H1 (cell line): ENCODE measurements around the gene CEP104. TPM values are rescaled to one million over a fixed set of nuclear protein-coding genes. Genes with fewer than 3 reads are reported as not detected.

Experiments
- CTCF ChIA-PET: fragments of 300-600 bp; sonication (Branson Sonifier 250); formaldehyde crosslinking; loops from one replicate; lab custom pipeline; 2021; ENCODE audit not compliant: partially characterized antibody; lab: Charles Lee
- POLR2A ChIA-PET: fragments of 300-600 bp; sonication (Branson Sonifier 250); formaldehyde crosslinking; loops from one replicate; lab custom pipeline; 2021; ENCODE audit warnings: inconsistent platforms; ENCODE audit not compliant: partially characterized antibody; lab: Charles Lee
- DNase-seq, 2 experiments: peaks; one replicate each; pipeline versions ENCODE4 v3.0.0 to v3.0.0-alpha.2; 2010 to 2022; ENCODE audit warnings: low spot score in 2 of 2, low read depth in 1 of 2, mixed read lengths in 1 of 2
- FAIRE-seq: peaks from 2 replicates; lab custom pipeline; 2011; peaks lifted over from hg19 to GRCh38; lab: Jason Lieb, UNC
- H2AFZ ChIP-seq: 2 replicates; pipeline ENCODE4 v1.8.1; 2012; ENCODE audit warnings: low read length, inconsistent platforms
- H2AK5ac ChIP-seq: 2 replicates; pipeline ENCODE4 v1.6.1; 2013; ENCODE audit warnings: low read depth, low read length
- H2BK120ac ChIP-seq: replicated peaks from 2 replicates; pipeline ENCODE3; 2013; ENCODE audit warnings: low read depth, low read length, inconsistent platforms
- H2BK12ac ChIP-seq: 2 replicates; pipeline ENCODE4 v1.6.1; 2013; ENCODE audit warnings: low read depth, low read length
- H2BK15ac ChIP-seq: 2 replicates; pipeline ENCODE4 v1.6.1; 2013; ENCODE audit warnings: low read length
- H2BK20ac ChIP-seq: 2 replicates; pipeline ENCODE4 v1.6.1; 2013; ENCODE audit warnings: low read length
- H2BK5ac ChIP-seq: 2 replicates; pipeline ENCODE4 v1.6.1; 2013; ENCODE audit warnings: low read depth, low read length
- H3K14ac ChIP-seq: 2 replicates; pipeline ENCODE4 v1.6.1; 2013; ENCODE audit warnings: inconsistent platforms; ENCODE audit not compliant: insufficient read length
- H3K18ac ChIP-seq: 2 replicates; pipeline ENCODE4 v1.6.1; 2013; ENCODE audit warnings: low read length; ENCODE audit errors: extremely low read depth
- H3K23ac ChIP-seq: 2 replicates; pipeline ENCODE4 v1.6.1; 2013; ENCODE audit warnings: inconsistent platforms; ENCODE audit not compliant: insufficient read length
- H3K23me2 ChIP-seq: 2 replicates; pipeline ENCODE4 v1.6.1; 2013; ENCODE audit warnings: low read depth, low read length
- H3K27ac ChIP-seq: 2 replicates; pipeline ENCODE4 v1.6.1; 2011; ENCODE audit warnings: low read depth, low read length, inconsistent platforms
- H3K27me3 ChIP-seq, 4 experiments: replicated peaks in 1 of 4; 1 replicate in 1 of 4; 2 replicates in 3 of 4; pipeline versions ENCODE4 v1.6.1 to v1.8.1; 2011 to 2013; ENCODE audit warnings: low read length in 3 of 4, mild to moderate bottlenecking in 3 of 4, inconsistent platforms in 2 of 4, mixed read lengths in 2 of 4, moderate library complexity in 1 of 4; ENCODE audit not compliant: control insufficient read depth in 3 of 4, insufficient read depth in 3 of 4; ENCODE audit errors: extremely low read depth in 1 of 4
- H3K36me3 ChIP-seq, 4 experiments: 2 replicates each; pipeline versions ENCODE4 v1.6.1 to v1.8.1; 2011 to 2013; ENCODE audit warnings: mild to moderate bottlenecking in 4 of 4, low read length in 3 of 4, moderate library complexity in 2 of 4, control low read depth in 1 of 4, inconsistent platforms in 1 of 4; ENCODE audit not compliant: insufficient read depth in 4 of 4, control insufficient read depth in 2 of 4
- H3K4ac ChIP-seq: replicated peaks from 2 replicates; pipeline ENCODE3; 2013; ENCODE audit warnings: low read length, low read depth, mixed read lengths, inconsistent platforms; ENCODE audit not compliant: insufficient read length
- H3K4me1 ChIP-seq, 4 experiments: replicated peaks in 1 of 4; 1 replicate in 1 of 4; 2 replicates in 3 of 4; pipeline versions ENCODE4 v1.6.1 to v1.8.1; 2011 to 2013; ENCODE audit warnings: low read length in 3 of 4, inconsistent platforms in 2 of 4, mixed read lengths in 1 of 4; ENCODE audit not compliant: insufficient read depth in 4 of 4, control insufficient read depth in 3 of 4
- H3K4me2 ChIP-seq, 2 experiments: 2 replicates each; pipeline versions ENCODE4 v1.6.1 to v1.8.1; 2011 to 2013; ENCODE audit warnings: low read depth in 2 of 2, low read length in 2 of 2, control low read depth in 1 of 2, inconsistent platforms in 1 of 2, mild to moderate bottlenecking in 1 of 2; ENCODE audit not compliant: insufficient read depth in 1 of 2
- H3K4me3 ChIP-seq, 4 experiments: fragments of 200-600, 300-600 bp in 1 of 4; sonication (generic), shearing (Covaris generic), sonication (Bioruptor Twin) in 1 of 4; 2 replicates each; pipeline versions ENCODE4 v1.5.1 to v1.8.1; 2011 to 2016; ENCODE audit warnings: low read length in 4 of 4, low read depth in 3 of 4, control low read depth in 2 of 4, inconsistent platforms in 2 of 4, mild to moderate bottlenecking in 2 of 4, mixed read lengths in 1 of 4, moderate library complexity in 1 of 4; ENCODE audit not compliant: insufficient read depth in 2 of 4; ENCODE audit errors: extremely low read depth in 1 of 4
- H3K56ac ChIP-seq: replicated peaks from 2 replicates; pipeline ENCODE3; 2013; ENCODE audit warnings: low read depth, mild to moderate bottlenecking, mixed read lengths, low read length, inconsistent platforms; ENCODE audit not compliant: insufficient read length
- H3K79me1 ChIP-seq: 2 replicates; pipeline ENCODE4 v1.6.1; 2013; ENCODE audit warnings: low read depth, low read length, control low read depth
- H3K79me2 ChIP-seq, 2 experiments: 2 replicates each; pipeline versions ENCODE4 v1.6.1 to v1.8.1; 2012 to 2013; ENCODE audit warnings: low read length in 2 of 2, mild to moderate bottlenecking in 2 of 2, inconsistent platforms in 1 of 2; ENCODE audit not compliant: insufficient read depth in 2 of 2, control insufficient read depth in 1 of 2
- H3K9ac ChIP-seq, 4 experiments: replicated peaks in 1 of 4; 1 replicate in 1 of 4; 2 replicates in 3 of 4; pipeline versions ENCODE4 v1.6.1 to v1.8.1; 2011 to 2013; ENCODE audit warnings: low read depth in 3 of 4, low read length in 3 of 4, control low read depth in 2 of 4, mild to moderate bottlenecking in 2 of 4, moderate library complexity in 2 of 4, inconsistent platforms in 1 of 4; ENCODE audit errors: extremely low read depth in 1 of 4
- H3K9me3 ChIP-seq, 2 experiments: 2 replicates each; pipeline versions ENCODE4 v1.6.1 to v1.8.1; 2012 to 2013; ENCODE audit warnings: mild to moderate bottlenecking in 2 of 2, moderate library complexity in 2 of 2, control low read depth in 1 of 2, inconsistent platforms in 1 of 2, low read depth in 1 of 2, low read length in 1 of 2, mixed read lengths in 1 of 2; ENCODE audit not compliant: insufficient read depth in 2 of 2
- H4K20me1 ChIP-seq, 2 experiments: replicated peaks in 1 of 2; 2 replicates each; pipeline versions ENCODE3 to v1.8.1; 2011 to 2013; ENCODE audit warnings: inconsistent platforms in 2 of 2, low read length in 2 of 2, mild to moderate bottlenecking in 1 of 2; ENCODE audit not compliant: insufficient read depth in 2 of 2, control insufficient read depth in 1 of 2
- H4K5ac ChIP-seq: 2 replicates; pipeline ENCODE4 v1.6.1; 2013; ENCODE audit warnings: low read length, low read depth, mixed read lengths, inconsistent platforms; ENCODE audit not compliant: insufficient read length
- H4K8ac ChIP-seq: 2 replicates; pipeline ENCODE4 v1.8.0; 2013; ENCODE audit warnings: mild to moderate bottlenecking, moderate library complexity, low read length, inconsistent platforms; ENCODE audit not compliant: insufficient read depth; ENCODE audit errors: extremely low read depth
- H4K91ac ChIP-seq: replicated peaks from 2 replicates; pipeline ENCODE3; 2013; ENCODE audit warnings: low read length, mixed read lengths, inconsistent platforms; ENCODE audit not compliant: insufficient read length
- BRCA1 ChIP-seq: IDR thresholded peaks from 2 replicates; pipeline ENCODE4 v1.6.1; 2012; ENCODE audit warnings: low read depth, low read length, improper control_type of control experiment
- RNF2 ChIP-seq: fragments of 200-900, 300-1000 bp; sonication (generic); IDR thresholded peaks from 2 replicates; pipeline ENCODE4 v1.7.1; 2016; ENCODE audit warnings: borderline replicate concordance, low read depth, mild to moderate bottlenecking, antibody characterized with exemption, low read length; ENCODE audit not compliant: poor library complexity, severe bottlenecking; ENCODE audit errors: missing control alignments
- SAP30 ChIP-seq: fragments of 300-600 bp; sonication (generic); IDR thresholded peaks from 2 replicates; pipeline ENCODE4 v1.7.1; 2012; ENCODE audit warnings: low read length, moderate library complexity, mild to moderate bottlenecking, inconsistent platforms; ENCODE audit not compliant: insufficient read depth, insufficient replicate concordance
- TBP ChIP-seq: IDR thresholded peaks from 2 replicates; pipeline ENCODE4 v1.6.1; 2011; ENCODE audit warnings: low read depth, low read length, improper control_type of control experiment
- TCF12 ChIP-seq: IDR thresholded peaks from 2 replicates; pipeline ENCODE4 v1.6.1; 2011; ENCODE audit warnings: low read depth, mild to moderate bottlenecking, low read length
- WGBS, 2 experiments: shearing (Covaris generic) in 1 of 2; methylation state at CpG; one replicate each; pipeline versions ENCODE4 v1.1.6 to v1.1.7; 2013 to 2015; ENCODE audit warnings: low lambda C conversion rate in 2 of 2, mixed read lengths in 2 of 2, inconsistent platforms in 1 of 2, low coverage in 1 of 2, missing lambda C conversion rate in 1 of 2; ENCODE audit not compliant: insufficient replicate concordance in 2 of 2, insufficient coverage in 1 of 2, insufficient read length in 1 of 2; ENCODE audit errors: extremely low coverage in 1 of 2, missing lambda C conversion rate in 1 of 2; 5-methylcytosine and 5-hydroxymethylcytosine counted together
- polyA plus RNA-seq, 7 experiments: library from polyadenylated mRNA; depleted of rRNA in 3 of 7; stranded (reverse) in 5 of 7; unstranded in 2 of 7; fragments of >200 nt in 5 of 7; fragments of 200-250 nt in 2 of 7; gene quantifications; 1 replicate in 5 of 7; 2 replicates in 1 of 7; 4 replicates in 1 of 7; pipeline versions ENCODE4 v1.2.1 to v1.2.3, GENCODE V29; 2011 to 2013; ENCODE audit warnings: missing spikeins in 2 of 7, mixed read lengths in 2 of 7
- total RNA-seq: library from RNA; stranded (reverse); fragmentation: NEBNext Ultra II Directional; extraction: Animal tissue kit (Norgen Biotek cat#: 25700); gene quantifications from 2 replicates; pipeline ENCODE4 v1.2.1, GENCODE V29; 2021

The CEP104 gene
- total and polyA plus RNA-seq, 2 of the 8 experiments (the other 6 are each of a cell fraction or from before 2014, with no cell fraction given), result 8.0 to 43.9 TPM

GRCh38 chr1:3906672-3907020, 49.6 kb upstream of the CEP104 start:
- FAIRE-seq (no peak), DNase-seq (no peak)
- H2BK5ac ChIP-seq, result no peak overlapping the region
- no peak overlapping the region for H3K27ac ChIP-seq
- H4K20me1 ChIP-seq, result no peaks in the 10 kb centered on the region
- POLR2A ChIA-PET, result interaction anchor here (1.6 kb wide), 1 partner anchor 49 kb away, joined by 3 read pairs; no protein-coding TSS in a partner anchor
- no peaks in the 10 kb centered on the region; the same call in 1 of the 2 replicates for H3K79me1 ChIP-seq
- H3K36me3 ChIP-seq, result no peaks in the 10 kb centered on the region
- H3K4ac ChIP-seq, result no peak overlapping the region
- H3K14ac ChIP-seq, result no peak overlapping the region
- no peak overlapping the region for H3K56ac ChIP-seq
- no peaks in the 10 kb centered on the region for H3K27me3 ChIP-seq
- H2BK120ac ChIP-seq, result no peak overlapping the region
- no peak overlapping the region for H3K18ac ChIP-seq
- peaks cover 0 to 15% (median 9%) of the 10 kb centered on the region in 4 experiments; a peak in 3 of 7 replicates for H3K4me1 ChIP-seq
- 86% methylated on average over 7 of the region's 11 CpGs; no CpG with 5 or more reads in 1 of the 2 experiments for WGBS, 2 experiments
- H4K8ac ChIP-seq, result no peak overlapping the region
- no peak overlapping the region for H2BK20ac ChIP-seq
- no peak overlapping the region for H3K4me3 ChIP-seq
- H3K9ac ChIP-seq, result no peak overlapping the region
- CTCF ChIA-PET, result interaction anchor here (0.6 to 1.4 kb wide), 5 partner anchors 10 to 921 kb away, joined by 3 to 5 read pairs (median 3); no protein-coding TSS in a partner anchor
- no peak overlapping the region for H2AK5ac ChIP-seq
- H3K23ac ChIP-seq, result no peak overlapping the region
- no peak for TF ChIP-seq TCF12
- no peak for TF ChIP-seq TBP
- TF ChIP-seq SAP30, result no peak
- no peak for TF ChIP-seq BRCA1
- TF ChIP-seq RNF2, result no peak
- H3K79me2 ChIP-seq, result no peaks in the 10 kb centered on the region
- no peak overlapping the region for H4K91ac ChIP-seq
- H2BK12ac ChIP-seq, result no peak overlapping the region
- no peak overlapping the region for H3K4me2 ChIP-seq
- H3K23me2 ChIP-seq, result no peaks in the 10 kb centered on the region; the same call in 1 of the 2 replicates
- no peak overlapping the region for H4K5ac ChIP-seq
- no peaks in the 10 kb centered on the region for H3K9me3 ChIP-seq
- H2BK15ac ChIP-seq, result no peak overlapping the region
- H2AFZ ChIP-seq, result no peak overlapping the region
